Keratinocyte (primary cell): ENCODE measurements around the gene C3orf38. TPM values are rescaled to one million over a fixed set of nuclear protein-coding genes. Genes with fewer than 3 reads are reported as not detected.

Experiments used
- DNase-seq: peaks from one replicate; pipeline ENCODE4 v3.0.0-alpha.2; 2011; ENCODE audit warnings: low read depth, missing footprints, low spot score
- FAIRE-seq: peaks from 2 replicates; lab custom pipeline; 2011; peaks lifted over from hg19 to GRCh38; lab: Jason Lieb, UNC
- H2AFZ ChIP-seq: 2 replicates; pipeline ENCODE4 v1.6.0; 2012; ENCODE audit warnings: low read length, control low read depth, inconsistent platforms; ENCODE audit not compliant: control insufficient read depth
- H3K27ac ChIP-seq: 2 replicates; pipeline ENCODE4 v1.5.1; 2011; ENCODE audit warnings: low read length; ENCODE audit not compliant: control insufficient read depth, insufficient read depth
- H3K27me3 ChIP-seq: 3 replicates; pipeline ENCODE4 v1.6.0; 2011; ENCODE audit warnings: low read length; ENCODE audit not compliant: control insufficient read depth, insufficient read depth; ENCODE audit errors: extremely low read depth
- H3K36me3 ChIP-seq, 2 experiments: 2 replicates in 1 of 2; 3 replicates in 1 of 2; pipeline ENCODE4 v1.5.1; 2011; ENCODE audit warnings: low read length in 2 of 2, mild to moderate bottlenecking in 1 of 2; ENCODE audit not compliant: control insufficient read depth in 2 of 2, insufficient read depth in 2 of 2; ENCODE audit errors: extremely low read depth in 1 of 2
- H3K4me1 ChIP-seq: 3 replicates; pipeline ENCODE4 v1.5.1; 2011; ENCODE audit warnings: low read length; ENCODE audit not compliant: control insufficient read depth, insufficient read depth; ENCODE audit errors: extremely low read depth
- H3K4me2 ChIP-seq: 3 replicates; pipeline ENCODE4 v1.6.0; 2011; ENCODE audit warnings: low read depth, low read length; ENCODE audit not compliant: control insufficient read depth, insufficient read depth; ENCODE audit errors: extremely low read depth
- H3K4me3 ChIP-seq, 3 experiments: fragments of 200-600 bp in 1 of 3; sonication (generic) in 1 of 3; 2 replicates in 2 of 3; 3 replicates in 1 of 3; pipeline ENCODE4 v1.5.1; 2011 to 2016; ENCODE audit warnings: low read length in 3 of 3, mild to moderate bottlenecking in 3 of 3, control low read depth in 2 of 3, inconsistent platforms in 1 of 3, low read depth in 1 of 3, mixed read lengths in 1 of 3, mixed run types in 1 of 3, moderate library complexity in 1 of 3; ENCODE audit not compliant: control insufficient read depth in 2 of 3, insufficient read depth in 2 of 3; ENCODE audit errors: extremely low read depth in 1 of 3
- H3K79me2 ChIP-seq: 2 replicates; pipeline ENCODE4 v1.6.0; 2012; ENCODE audit warnings: low read length; ENCODE audit not compliant: control insufficient read depth, insufficient read depth
- H3K9ac ChIP-seq: 3 replicates; pipeline ENCODE4 v1.6.0; 2011; ENCODE audit warnings: low read length; ENCODE audit not compliant: control insufficient read depth, insufficient read depth; ENCODE audit errors: extremely low read depth
- H3K9me1 ChIP-seq: 3 replicates; pipeline ENCODE4 v1.6.0; 2011; ENCODE audit warnings: low read length; ENCODE audit not compliant: control insufficient read depth, insufficient read depth; ENCODE audit errors: extremely low read depth
- H3K9me3 ChIP-seq: 2 replicates; pipeline ENCODE4 v1.5.1; 2012; ENCODE audit warnings: low read depth, low read length; ENCODE audit not compliant: control insufficient read depth
- H4K20me1 ChIP-seq: 3 replicates; pipeline ENCODE4 v1.6.0; 2011; ENCODE audit warnings: low read length; ENCODE audit not compliant: control insufficient read depth, insufficient read depth; ENCODE audit errors: extremely low read depth
- EZH2 ChIP-seq: IDR thresholded peaks from one replicate; pipeline ENCODE4 v1.6.1; 2012; ENCODE audit warnings: inconsistent platforms, mild to moderate bottlenecking, low read length, moderate library complexity
- dilution Hi-C: fragments of 300-500 bp; cut with MboI; formaldehyde crosslinking; loops from one replicate; pipeline ENCODE4 v1.7.0; 2020; ENCODE audit warnings: low sequenced_read_pairs; ENCODE audit not compliant: extremely low pct_ligation_motif_present
- polyA plus RNA-seq, 5 experiments: library from polyadenylated mRNA; depleted of rRNA in 3 of 5; stranded (reverse) in 3 of 5; stranded (forward) in 1 of 5; unstranded in 1 of 5; fragments of >200 nt; gene quantifications; 1 replicate in 1 of 5; 2 replicates in 3 of 5; 3 replicates in 1 of 5; pipeline versions ENCODE4 v1.2.1 to v1.2.3, GENCODE V29; 2011 to 2012; ENCODE audit warnings: missing spikeins in 2 of 5, low read depth in 1 of 5, low replicate concordance in 1 of 5
- TF ChIP-seq, protein P1 (sequence below), 3 experiments: IDR thresholded peaks in 1 of 3; conservative IDR thresholded peaks in 1 of 3; optimal IDR thresholded peaks in 1 of 3; 2 replicates in 2 of 3; 3 replicates in 1 of 3; pipeline versions ENCODE3 to v1.5.1; 2011; ENCODE audit warnings: low read length in 3 of 3, mild to moderate bottlenecking in 3 of 3, moderate library complexity in 2 of 3, control low read depth in 1 of 3, inconsistent platforms in 1 of 3; ENCODE audit not compliant: insufficient read depth in 2 of 3; ENCODE audit errors: extremely low read depth in 1 of 3

Gene C3orf38
- polyA plus RNA-seq, 1 donor (not counting 4 experiments of a cell fraction or from before 2014, with no cell fraction given): 20.3 TPM

DNA sequence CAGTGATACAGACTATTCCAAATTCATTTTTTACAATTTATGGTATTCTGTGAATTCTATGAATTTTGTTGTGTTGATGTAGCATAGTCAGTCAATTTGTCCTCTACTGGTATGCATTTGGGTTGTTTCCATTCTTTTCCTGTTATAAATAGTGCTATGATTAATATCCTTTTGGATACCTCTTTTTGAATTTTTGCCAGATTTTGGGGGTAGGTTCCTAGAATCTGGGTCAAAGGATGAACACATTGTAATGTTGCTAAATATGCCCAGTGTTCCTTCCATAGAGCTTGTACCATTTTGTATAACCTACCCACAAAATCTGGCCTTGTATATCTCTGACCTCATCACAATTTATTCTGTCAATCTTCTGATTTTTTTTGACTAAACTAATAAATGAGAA, 44.4 kb upstream of the C3orf38 start:
- TF ChIP-seq EZH2: no peak
- TF ChIP-seq, protein P1, sequence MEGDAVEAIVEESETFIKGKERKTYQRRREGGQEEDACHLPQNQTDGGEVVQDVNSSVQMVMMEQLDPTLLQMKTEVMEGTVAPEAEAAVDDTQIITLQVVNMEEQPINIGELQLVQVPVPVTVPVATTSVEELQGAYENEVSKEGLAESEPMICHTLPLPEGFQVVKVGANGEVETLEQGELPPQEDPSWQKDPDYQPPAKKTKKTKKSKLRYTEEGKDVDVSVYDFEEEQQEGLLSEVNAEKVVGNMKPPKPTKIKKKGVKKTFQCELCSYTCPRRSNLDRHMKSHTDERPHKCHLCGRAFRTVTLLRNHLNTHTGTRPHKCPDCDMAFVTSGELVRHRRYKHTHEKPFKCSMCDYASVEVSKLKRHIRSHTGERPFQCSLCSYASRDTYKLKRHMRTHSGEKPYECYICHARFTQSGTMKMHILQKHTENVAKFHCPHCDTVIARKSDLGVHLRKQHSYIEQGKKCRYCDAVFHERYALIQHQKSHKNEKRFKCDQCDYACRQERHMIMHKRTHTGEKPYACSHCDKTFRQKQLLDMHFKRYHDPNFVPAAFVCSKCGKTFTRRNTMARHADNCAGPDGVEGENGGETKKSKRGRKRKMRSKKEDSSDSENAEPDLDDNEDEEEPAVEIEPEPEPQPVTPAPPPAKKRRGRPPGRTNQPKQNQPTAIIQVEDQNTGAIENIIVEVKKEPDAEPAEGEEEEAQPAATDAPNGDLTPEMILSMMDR (optimal IDR thresholded peaks at IDR 0.05 in 1 of 3, IDR thresholded peaks at IDR 0.05 in 1 of 3, conservative IDR thresholded peaks at IDR 0.05 in 1 of 3; ENCODE audit: extremely low read depth in 1 of 3, insufficient read depth in 2 of 3, low read length in 3 of 3): no peak
- H3K9me1 ChIP-seq: no peaks in the 10 kb centered on the region
- no peak overlapping the region for H3K4me3 ChIP-seq
- H3K9ac ChIP-seq: no peak overlapping the region
- no peak for FAIRE-seq
- H3K4me1 ChIP-seq: no peaks in the 10 kb centered on the region
- H3K27ac ChIP-seq: no peak overlapping the region
- peaks cover 19% of the 10 kb centered on the region for H3K79me2 ChIP-seq
- no peaks in the 10 kb centered on the region for H3K9me3 ChIP-seq
- H3K36me3 ChIP-seq: no peaks in the 10 kb centered on the region
- H3K27me3 ChIP-seq: no peaks in the 10 kb centered on the region
- H3K4me2 ChIP-seq: no peak overlapping the region
- dilution Hi-C loops: no loop called here
- no peak for DNase-seq
- no peak overlapping the region for H2AFZ ChIP-seq
- H4K20me1 ChIP-seq: no peaks in the 10 kb centered on the region

DNA sequence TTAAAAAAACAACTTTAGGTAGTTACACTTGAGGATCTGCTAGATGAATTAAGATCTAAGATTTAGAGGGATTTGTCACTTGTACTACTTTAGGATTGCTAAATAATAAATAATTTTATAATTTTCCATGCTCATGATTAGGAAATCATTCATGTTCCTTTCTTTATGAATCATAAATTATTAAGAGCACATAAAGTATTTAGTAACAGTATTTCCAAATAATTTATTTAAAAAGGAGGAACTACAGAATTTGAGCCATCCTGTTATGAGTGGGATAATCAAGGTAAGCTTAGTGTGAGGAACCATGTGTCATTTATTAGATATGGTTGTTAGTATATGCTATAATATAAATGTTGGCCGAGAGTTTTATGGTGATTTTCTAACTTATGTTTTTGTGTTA, 37.5 kb upstream of the C3orf38 start:
- Histone ChIP-seq H3K9me1 (peaks cover 3% of the 10 kb centered on the region), H3K79me2 (peaks cover 20% of the 10 kb centered on the region), H3K27me3 (no peaks in the 10 kb centered on the region), H2AFZ (no peak overlapping the region), H3K27ac (no peak overlapping the region), H3K9me3 (no peaks in the 10 kb centered on the region), H3K4me1 (no peaks in the 10 kb centered on the region), H4K20me1 (no peaks in the 10 kb centered on the region), H3K9ac (no peak overlapping the region), H3K4me2 (no peak overlapping the region), H3K36me3 (no peaks in the 10 kb centered on the region), H3K4me3 (no peak overlapping the region)
- TF ChIP-seq EZH2: no peak
- TF ChIP-seq, protein P1 (optimal IDR thresholded peaks at IDR 0.05 in 1 of 3, IDR thresholded peaks at IDR 0.05 in 1 of 3, conservative IDR thresholded peaks at IDR 0.05 in 1 of 3; ENCODE audit: extremely low read depth in 1 of 3, insufficient read depth in 2 of 3, low read length in 3 of 3): no peak
- dilution Hi-C loops: no loop called here
- FAIRE-seq (no peak), DNase-seq (no peak)
